Esophagus squamous epithelium (tissue), 5 donors: ENCODE data around the gene DAG1. TPM values are rescaled to one million over a fixed set of nuclear protein-coding genes. Genes with fewer than 3 reads are reported as not detected.
A peak's percentile ranks its signal among the peaks of the same experiment; 100 is the strongest.

Source experiments
- DNase-seq: peaks from one replicate; lab custom pipeline; 2025; lab: John Stamatoyannopoulos, UW
- H3K27ac ChIP-seq, 4 donors: fragments of 200-600 bp; sonication (generic); one replicate each; pipeline ENCODE4 v1.5.1; 2016 to 2019; ENCODE audit warnings: mild to moderate bottlenecking in 1 of 4
- H3K27me3 ChIP-seq, 4 donors: fragments of 200-600 bp; sonication (generic); 1 replicate in 3 of 4; 2 replicates in 1 of 4; pipeline versions ENCODE4 v1.5.1 to v1.6.0; 2017 to 2021; ENCODE audit warnings: antibody characterized with exemption in 1 of 4
- H3K36me3 ChIP-seq, 3 donors: fragments of 200-600 bp; sonication (generic); one replicate each; pipeline ENCODE4 v1.5.1; 2016 to 2019
- H3K4me1 ChIP-seq, 3 donors: fragments of 200-600 bp; sonication (generic); one replicate each; pipeline ENCODE4 v1.5.1; 2017 to 2019
- H3K4me3 ChIP-seq, 4 donors: fragments of 200-600 bp; sonication (generic); 1 replicate in 3 of 4; 2 replicates in 1 of 4; pipeline ENCODE4 v1.5.1; 2016 to 2019; ENCODE audit warnings: mild to moderate bottlenecking in 2 of 4, moderate library complexity in 1 of 4
- H3K9me3 ChIP-seq, 3 donors: fragments of 200-600 bp; sonication (generic); one replicate each; pipeline ENCODE4 v1.5.1; 2016 to 2019
- CTCF ChIP-seq, 6 experiments: fragments of 450-650 bp in 4 of 6; fragments of 200-600 bp in 2 of 6; sonication (generic) in 2 of 6; IDR thresholded peaks; one replicate each; pipeline ENCODE4 v1.5.1; 2016 to 2019; ENCODE audit warnings: antibody characterized with exemption in 6 of 6, mild to moderate bottlenecking in 4 of 6, moderate library complexity in 4 of 6
- POLR2A ChIP-seq, 4 donors: fragments of 450-650 bp; IDR thresholded peaks; one replicate each; pipeline ENCODE4 v1.6.1; 2017; ENCODE audit warnings: antibody characterized with exemption in 4 of 4, mild to moderate bottlenecking in 4 of 4, moderate library complexity in 3 of 4
- WGBS, 2 donors: methylation state at CpG; one replicate each; pipeline ENCODE4 v1.1.5; 2018; 5-methylcytosine and 5-hydroxymethylcytosine counted together
- intact Hi-C: fragments of 100-400 bp; cut with DNase I; formaldehyde crosslinking; loops from one replicate; pipeline ENCODE4 v1.15.0; 2022
- total RNA-seq, 4 donors: library from RNA; depleted of rRNA; stranded (reverse); fragments of >200 nt; gene quantifications; one replicate each; pipeline ENCODE4 v1.1.0, GENCODE V29; 2016
- donor health status: DM: yes; HTN: yes; CAD: no.

The DAG1 gene
- total RNA-seq, 4 donors from 2014 or later = 36.2 to 74.2 (median 51.3) TPM

GRCh38 chr3:49530701-49531100 is 60.6 kb downstream of the DAG1 start:
- intact Hi-C loops = no loop called here
- no peaks in the 10 kb centered on the region for H3K9me3 ChIP-seq
- H3K4me1 ChIP-seq = peaks cover 0 to 8% (median 0%) of the 10 kb centered on the region in 3 donors
- no peak overlapping the region for H3K4me3 ChIP-seq
- no peak overlapping the region for H3K27ac ChIP-seq
- H3K36me3 ChIP-seq = peaks cover 8 to 50% (median 29%) of the 10 kb centered on the region in 3 donors
- TF ChIP-seq POLR2A (IDR thresholded peaks at IDR 0.05) = no peak
- TF ChIP-seq CTCF (IDR thresholded peaks at IDR 0.05) = no peak
- no peak for DNase-seq
- no peaks in the 10 kb centered on the region for H3K27me3 ChIP-seq
- 79 to 100% methylated on average over 1 to 5 of the region's 8 CpGs for WGBS, 2 donors

DNA sequence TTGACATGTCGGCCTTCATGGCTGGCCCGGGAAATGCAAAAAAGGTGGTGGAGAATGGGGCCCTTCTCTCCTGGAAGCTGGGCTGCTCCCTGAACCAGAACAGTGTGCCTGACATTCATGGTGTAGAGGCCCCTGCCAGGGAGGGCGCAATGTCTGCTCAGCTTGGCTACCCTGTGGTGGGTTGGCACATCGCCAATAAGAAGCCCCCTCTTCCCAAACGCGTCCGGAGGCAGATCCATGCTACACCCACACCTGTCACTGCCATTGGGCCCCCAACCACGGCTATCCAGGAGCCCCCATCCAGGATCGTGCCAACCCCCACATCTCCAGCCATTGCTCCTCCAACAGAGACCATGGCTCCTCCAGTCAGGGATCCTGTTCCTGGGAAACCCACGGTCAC is 61.2 kb downstream of the DAG1 start:
- no peak for DNase-seq
- H3K4me3 ChIP-seq = no peak overlapping the region
- peaks cover 0 to 8% (median 0%) of the 10 kb centered on the region in 3 donors for H3K4me1 ChIP-seq
- WGBS, 2 donors = 76 to 79% methylated on average over 3 to 6 of the region's 10 CpGs
- H3K27me3 ChIP-seq = no peaks in the 10 kb centered on the region
- no peaks in the 10 kb centered on the region for H3K9me3 ChIP-seq
- intact Hi-C loops = no loop called here
- peaks cover 8 to 50% (median 29%) of the 10 kb centered on the region in 3 donors for H3K36me3 ChIP-seq
- no peak for TF ChIP-seq POLR2A (IDR thresholded peaks at IDR 0.05)
- TF ChIP-seq CTCF (IDR thresholded peaks at IDR 0.05) = no peak
- H3K27ac ChIP-seq = no peak overlapping the region

DNA sequence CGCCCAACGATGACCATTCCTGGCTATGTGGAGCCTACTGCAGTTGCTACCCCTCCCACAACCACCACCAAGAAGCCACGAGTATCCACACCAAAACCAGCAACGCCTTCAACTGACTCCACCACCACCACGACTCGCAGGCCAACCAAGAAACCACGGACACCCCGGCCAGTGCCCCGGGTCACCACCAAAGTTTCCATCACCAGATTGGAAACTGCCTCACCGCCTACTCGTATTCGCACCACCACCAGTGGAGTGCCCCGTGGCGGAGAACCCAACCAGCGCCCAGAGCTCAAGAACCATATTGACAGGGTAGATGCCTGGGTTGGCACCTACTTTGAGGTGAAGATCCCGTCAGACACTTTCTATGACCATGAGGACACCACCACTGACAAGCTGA is 61.6 kb downstream of the DAG1 start:
- intact Hi-C loops = no loop called here
- H3K4me1 ChIP-seq = peaks cover 0 to 8% (median 0%) of the 10 kb centered on the region in 3 donors
- H3K27me3 ChIP-seq = no peaks in the 10 kb centered on the region
- H3K4me3 ChIP-seq = no peak overlapping the region
- WGBS, 2 donors = 83 to 98% methylated on average over 3 to 16 of the region's 16 CpGs
- TF ChIP-seq CTCF (IDR thresholded peaks at IDR 0.05) (no peak), POLR2A (IDR thresholded peaks at IDR 0.05) (no peak)
- DNase-seq = no peak
- peaks cover 8 to 50% (median 29%) of the 10 kb centered on the region in 3 donors for H3K36me3 ChIP-seq
- H3K27ac ChIP-seq = no peak overlapping the region
- H3K9me3 ChIP-seq = no peaks in the 10 kb centered on the region

DNA sequence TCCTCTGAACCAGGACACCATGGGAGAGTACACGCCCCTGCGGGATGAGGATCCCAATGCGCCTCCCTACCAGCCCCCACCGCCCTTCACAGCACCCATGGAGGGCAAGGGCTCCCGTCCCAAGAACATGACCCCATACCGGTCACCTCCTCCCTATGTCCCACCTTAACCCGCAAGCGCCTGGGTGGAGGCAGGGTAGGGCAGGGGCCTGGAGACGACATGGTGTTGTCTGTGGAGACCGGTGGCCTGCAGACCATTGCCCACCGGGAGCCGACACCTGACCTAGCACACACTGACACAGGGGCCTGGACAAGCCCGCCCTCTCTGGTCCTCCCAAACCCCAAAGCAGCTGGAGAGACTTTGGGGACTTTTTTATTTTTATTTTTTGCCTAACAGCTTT is 63.0 kb downstream of the DAG1 start:
- intact Hi-C loops = no loop called here
- no peaks in the 10 kb centered on the region for H3K9me3 ChIP-seq
- WGBS, 2 donors = 90 to 95% methylated on average over 8 to 9 of the region's 13 CpGs
- H3K4me1 ChIP-seq = peaks cover 0 to 8% (median 0%) of the 10 kb centered on the region in 3 donors
- no peak for DNase-seq
- TF ChIP-seq POLR2A (IDR thresholded peaks at IDR 0.05) = no peak
- no peaks in the 10 kb centered on the region for H3K27me3 ChIP-seq
- no peak overlapping the region for H3K27ac ChIP-seq
- H3K4me3 ChIP-seq = no peak overlapping the region
- peaks cover 8 to 50% (median 29%) of the 10 kb centered on the region in 3 donors for H3K36me3 ChIP-seq

- H3K27me3 ChIP-seq = no peaks in the 10 kb centered on the region
- H3K4me1 ChIP-seq = peaks cover 0 to 8% (median 0%) of the 10 kb centered on the region in 3 donors
- peaks cover 8 to 50% (median 29%) of the 10 kb centered on the region in 3 donors for H3K36me3 ChIP-seq
- H3K9me3 ChIP-seq = no peaks in the 10 kb centered on the region
- TF ChIP-seq CTCF (IDR thresholded peaks at IDR 0.05) (no peak), POLR2A (IDR thresholded peaks at IDR 0.05) (no peak)
- WGBS, 2 donors = 85% methylated on average over 9 of the region's 9 CpGs
- H3K4me3 ChIP-seq = no peak overlapping the region
- H3K27ac ChIP-seq = peak overlapping the region in 2 of 4 donors; percentile 1 to 51
- intact Hi-C loops = no loop called here
- no peak for DNase-seq
Observed at GRCh38 chr3:49533786-49534519, 63.9 kb downstream of the DAG1 start.
